ENCODE measurements around the gene SEMA5A. TPM values are rescaled to one million over a fixed set of nuclear protein-coding genes. Genes with fewer than 3 reads are reported as not detected.

SEMA5A gene
- total RNA-seq, 1 donor from 2014 or later: 38.9 TPM

- H3K4me1 ChIP-seq: no peaks in the 10 kb centered on the region
- ATAC-seq (no peak), DNase-seq (no peak)
- no peaks in the 10 kb centered on the region for H3K27me3 ChIP-seq
- H3K9me3 ChIP-seq: no peaks in the 10 kb centered on the region
- no peaks in the 10 kb centered on the region for H3K36me3 ChIP-seq
- H3K4me3 ChIP-seq: no peak overlapping the region
- no peak overlapping the region for H3K27ac ChIP-seq
- no peak for TF ChIP-seq CTCF (IDR thresholded peaks at IDR 0.05)
- intact Hi-C loops (cut with DNase I): no loop called here
Measured at GRCh38 chr5:9386945-9387344, 158.9 kb downstream of the SEMA5A start.

- TF ChIP-seq CTCF (IDR thresholded peaks at IDR 0.05): no peak
- intact Hi-C loops (cut with DNase I): no loop called here
- no peak overlapping the region for H3K4me3 ChIP-seq
Measured at GRCh38 chr5:9382522-9382921, 163.4 kb downstream of the SEMA5A start.

GRCh38 chr5:9381464-9381863 is 164.4 kb downstream of the SEMA5A start:
- no peak for DNase-seq
- H3K9me3 ChIP-seq: no peaks in the 10 kb centered on the region
- no peak for TF ChIP-seq CTCF (IDR thresholded peaks at IDR 0.05)
- no peak overlapping the region for H3K27ac ChIP-seq
- no peaks in the 10 kb centered on the region for H3K36me3 ChIP-seq
- no peaks in the 10 kb centered on the region for H3K27me3 ChIP-seq
- no peak overlapping the region for H3K4me3 ChIP-seq
- ATAC-seq: no peak
- intact Hi-C loops (cut with DNase I): no loop called here
- H3K4me1 ChIP-seq: no peaks in the 10 kb centered on the region

More at GRCh38 chr5:9382522-9382921, 163.4 kb downstream of the SEMA5A start:
- H3K4me1 ChIP-seq: no peaks in the 10 kb centered on the region
- DNase-seq (no peak), ATAC-seq (no peak)
- H3K27me3 ChIP-seq: no peaks in the 10 kb centered on the region
- H3K27ac ChIP-seq: no peak overlapping the region
- H3K36me3 ChIP-seq: no peaks in the 10 kb centered on the region
- no peaks in the 10 kb centered on the region for H3K9me3 ChIP-seq

- Histone ChIP-seq H3K36me3 (no peaks in the 10 kb centered on the region), H3K9me3 (no peaks in the 10 kb centered on the region), H3K27ac (no peak overlapping the region), H3K4me1 (no peaks in the 10 kb centered on the region), H3K4me3 (no peak overlapping the region), H3K27me3 (no peaks in the 10 kb centered on the region)
- DNase-seq (no peak), ATAC-seq (peak; percentile 61)
- no peak for TF ChIP-seq CTCF (IDR thresholded peaks at IDR 0.05)
- intact Hi-C loops (cut with DNase I): no loop called here
Measured at GRCh38 chr5:9380109-9380508, 165.8 kb downstream of the SEMA5A start.

- Histone ChIP-seq H3K36me3 (no peaks in the 10 kb centered on the region), H3K4me3 (no peak overlapping the region), H3K27ac (no peak overlapping the region), H3K27me3 (no peaks in the 10 kb centered on the region), H3K4me1 (no peaks in the 10 kb centered on the region), H3K9me3 (no peaks in the 10 kb centered on the region)
- TF ChIP-seq CTCF (IDR thresholded peaks at IDR 0.05): no peak
- intact Hi-C loops (cut with DNase I): no loop called here
- DNase-seq: no peak
- ATAC-seq: no peak
Measured at GRCh38 chr5:9376363-9377117, 169.3 kb downstream of the SEMA5A start.
